B cell (primary cell): ENCODE results near the gene DCD. TPM values are rescaled to one million over a fixed set of nuclear protein-coding genes. Genes with fewer than 3 reads are reported as not detected.

ENCODE experiments used
- ATAC-seq: fragments of 200-7000 bp; cut with Tn5 transposase; one replicate; pipeline ENCODE4 v1.10.0; 2021; ENCODE audit warnings: low read depth, mild to moderate bottlenecking, moderate number of reproducible peaks, moderate library complexity
- CTCF ChIA-PET: fragments of 350-600 bp; sonication (Branson Sonifier 250); formaldehyde crosslinking; loops from one replicate; lab custom pipeline; 2021; ENCODE audit warnings: antibody characterized with exemption, inconsistent platforms; lab: Charles Lee
- POLR2A ChIA-PET: fragments of 350-600 bp; sonication (Branson Sonifier 250); formaldehyde crosslinking; loops from one replicate; lab custom pipeline; 2021; ENCODE audit warnings: antibody characterized with exemption; lab: Charles Lee
- DNase-seq: peaks from one replicate; pipeline ENCODE4 v3.0.0; 2013
- H2AFZ ChIP-seq: 2 replicates; pipeline ENCODE4 v1.6.1; 2012; ENCODE audit warnings: mild to moderate bottlenecking, low read depth, low read length; ENCODE audit not compliant: insufficient read depth, poor library complexity, severe bottlenecking
- H3K27ac ChIP-seq, 2 donors: 1 replicate in 1 of 2; 2 replicates in 1 of 2; pipeline ENCODE4 v1.5.1; 2012 to 2013; ENCODE audit warnings: low read length in 2 of 2, mild to moderate bottlenecking in 2 of 2, moderate library complexity in 1 of 2
- H3K27me3 ChIP-seq, 4 experiments: fragments of 200-600 bp in 1 of 4; sonication (generic) in 1 of 4; replicated peaks in 1 of 4; 1 replicate in 2 of 4; 2 replicates in 2 of 4; pipeline versions ENCODE4 v1.6.1 to v1.7.0; 2013 to 2016; ENCODE audit warnings: low read length in 3 of 4, mild to moderate bottlenecking in 2 of 4, mixed read lengths in 1 of 4, moderate library complexity in 1 of 4; ENCODE audit not compliant: insufficient read depth in 4 of 4, control insufficient read depth in 3 of 4; ENCODE audit errors: control extremely low read depth in 1 of 4
- H3K36me3 ChIP-seq, 2 experiments: replicated peaks in 1 of 2; 1 replicate in 1 of 2; 2 replicates in 1 of 2; pipeline versions ENCODE4 v1.6.1 to v1.7.1; 2013; ENCODE audit warnings: low read length in 1 of 2; ENCODE audit not compliant: insufficient read depth in 2 of 2, control insufficient read depth in 1 of 2; ENCODE audit errors: control extremely low read depth in 1 of 2, extremely low read depth in 1 of 2
- H3K4me1 ChIP-seq, 2 donors: fragments of 200-600 bp in 1 of 2; sonication (generic) in 1 of 2; 1 replicate in 1 of 2; 2 replicates in 1 of 2; pipeline versions ENCODE4 v1.5.1 to v1.6.1; 2013 to 2017; ENCODE audit warnings: low read length in 2 of 2; ENCODE audit not compliant: control insufficient read depth in 2 of 2, insufficient read depth in 2 of 2
- H3K4me2 ChIP-seq: replicated peaks from 2 replicates; pipeline ENCODE3; 2012; ENCODE audit warnings: mild to moderate bottlenecking, low read depth, low read length; ENCODE audit not compliant: poor library complexity, severe bottlenecking
- H3K4me3 ChIP-seq, 5 experiments: fragments of 200-600 bp in 1 of 5; sonication (generic) in 1 of 5; 1 replicate in 3 of 5; 2 replicates in 2 of 5; pipeline versions ENCODE4 v1.5.1 to v1.7.0; 2011 to 2016; ENCODE audit warnings: low read length in 4 of 5, mild to moderate bottlenecking in 4 of 5, low read depth in 2 of 5, control low read depth in 1 of 5, moderate library complexity in 1 of 5; ENCODE audit not compliant: insufficient read depth in 1 of 5; ENCODE audit errors: control extremely low read depth in 1 of 5, extremely low read depth in 1 of 5
- H3K79me2 ChIP-seq: fragments of 200-600 bp; sonication (generic); one replicate; pipeline ENCODE4 v1.6.0; 2016; ENCODE audit warnings: low read length; ENCODE audit not compliant: control insufficient read depth, insufficient read depth
- H3K9ac ChIP-seq: fragments of 200-600 bp; sonication (generic); 2 replicates; pipeline ENCODE4 v1.6.1; 2017; ENCODE audit warnings: mild to moderate bottlenecking, low read length, moderate library complexity
- H3K9me3 ChIP-seq, 3 donors: one replicate each; pipeline versions ENCODE4 v1.6.1 to v1.7.1; 2013; ENCODE audit warnings: low read length in 2 of 3; ENCODE audit not compliant: control insufficient read depth in 2 of 3, insufficient read depth in 1 of 3; ENCODE audit errors: control extremely low read depth in 1 of 3
- H4K20me1 ChIP-seq: 2 replicates; pipeline ENCODE4 v1.6.0; 2012; ENCODE audit warnings: mild to moderate bottlenecking, low read length; ENCODE audit not compliant: insufficient read depth, control insufficient read depth, poor library complexity, severe bottlenecking
- H3K27ac Mint-ChIP-seq: one replicate; pipeline ENCODE4 v1.8.0; 2021; ENCODE audit warnings: mixed read lengths
- H3K27me3 Mint-ChIP-seq: one replicate; pipeline ENCODE4 v1.8.0; 2021; ENCODE audit warnings: mixed read lengths
- H3K4me1 Mint-ChIP-seq: one replicate; pipeline ENCODE4 v1.8.0; 2021; ENCODE audit warnings: mixed read lengths
- H3K4me3 Mint-ChIP-seq: one replicate; pipeline ENCODE4 v1.8.0; 2021; ENCODE audit warnings: mixed read lengths
- H3K9me3 Mint-ChIP-seq: one replicate; pipeline ENCODE4 v1.8.0; 2022; ENCODE audit warnings: mixed read lengths; ENCODE audit not compliant: insufficient read depth
- CTCF ChIP-seq: fragments of 200-600 bp; IDR thresholded peaks from one replicate; pipeline ENCODE4 v1.8.0; 2022; ENCODE audit warnings: antibody characterized with exemption, mild to moderate bottlenecking
- EZH2 ChIP-seq: IDR thresholded peaks from 2 replicates; pipeline ENCODE4 v1.6.1; 2012; ENCODE audit warnings: borderline replicate concordance, low read depth, mild to moderate bottlenecking, moderate library complexity, low read length; ENCODE audit not compliant: insufficient read depth, poor library complexity, severe bottlenecking
- WGBS: methylation state at CpG from one replicate; pipeline ENCODE4 v1.1.5; 2013; ENCODE audit warnings: missing lambda C conversion rate; ENCODE audit not compliant: insufficient coverage; 5-methylcytosine and 5-hydroxymethylcytosine counted together
- intact Hi-C: fragments of 100-400 bp; cut with micrococcal nuclease; formaldehyde crosslinking; loops from one replicate; pipeline ENCODE4 v1.10.0; 2022
- polyA plus RNA-seq: library from polyadenylated mRNA; depleted of rRNA; stranded (reverse); fragments of >200 nt; gene quantifications from 2 replicates; pipeline ENCODE4 v1.2.3, GENCODE V29; 2012
- total RNA-seq, 2 donors: library from RNA; stranded (reverse); fragments of 120-200 nt in 1 of 2; gene quantifications; 1 replicate in 1 of 2; 2 replicates in 1 of 2; pipeline versions ENCODE4 v1.2.3 to v1.2.4, GENCODE V29; 2013 to 2022

DCD gene
- total and polyA plus RNA-seq, 2 donors (not counting 1 experiment from before 2014, with no cell fraction given), result not detected

DNA sequence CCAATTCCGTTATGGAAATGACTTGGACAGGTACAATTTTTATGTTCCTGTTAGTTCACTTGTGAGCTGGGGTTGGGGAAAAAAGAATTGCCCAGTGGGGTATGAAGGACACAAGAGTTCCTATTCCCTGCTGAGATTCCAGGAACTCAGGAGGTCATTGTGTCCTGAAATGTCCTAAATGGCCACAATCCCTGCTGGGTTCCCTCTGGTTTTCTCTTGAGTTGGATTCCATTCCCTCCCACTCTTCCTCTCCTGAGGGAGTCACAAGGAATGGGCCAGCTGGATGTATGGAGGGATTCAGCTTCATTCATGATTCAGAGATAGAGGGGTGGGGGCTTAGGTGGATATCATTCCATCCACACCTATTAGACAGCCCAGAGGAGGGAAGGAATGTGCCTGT, 34.5 kb upstream of the DCD start:
- no CpG with 5 or more reads among the region's 1 CpG for WGBS
- no peaks in the 10 kb centered on the region for H3K4me1 ChIP-seq
- Mint-ChIP-seq H3K4me3 (no peak overlapping the region), H3K4me1 (no peaks in the 10 kb centered on the region), H3K27me3 (peaks cover 59% of the 10 kb centered on the region), H3K27ac (no peak overlapping the region), H3K9me3 (peaks cover 3% of the 10 kb centered on the region)
- peaks cover 0 to 4% (median 0%) of the 10 kb centered on the region in 3 donors for H3K9me3 ChIP-seq
- no peak overlapping the region for H3K4me3 ChIP-seq
- no peak for DNase-seq
- H3K27ac ChIP-seq, result no peak overlapping the region
- H4K20me1 ChIP-seq, result no peaks in the 10 kb centered on the region
- intact Hi-C loops, result no loop called here
- no peak overlapping the region for H3K9ac ChIP-seq
- ChIA-PET CTCF (no interaction called here), POLR2A (no interaction called here)
- TF ChIP-seq EZH2 (no peak), CTCF (no peak)
- no peak overlapping the region for H3K4me2 ChIP-seq
- peaks cover 0 to 35% (median 8%) of the 10 kb centered on the region in 4 experiments for H3K27me3 ChIP-seq
- H3K79me2 ChIP-seq, result no peaks in the 10 kb centered on the region
- no peak overlapping the region for H2AFZ ChIP-seq
- H3K36me3 ChIP-seq, result no peaks in the 10 kb centered on the region
- no peak for ATAC-seq

- ChIA-PET POLR2A (no interaction called here), CTCF (interaction anchor here (0.6 to 1.1 kb wide), 5 partner anchors 10 to 695 kb away, joined by 3 to 6 read pairs (median 4); no protein-coding TSS in a partner anchor)
- Mint-ChIP-seq H3K4me3 (no peak overlapping the region), H3K9me3 (no peaks in the 10 kb centered on the region), H3K4me1 (no peaks in the 10 kb centered on the region), H3K27me3 (peaks cover 60% of the 10 kb centered on the region), H3K27ac (no peak overlapping the region)
- H3K9ac ChIP-seq, result no peak overlapping the region
- intact Hi-C loops, result no loop called here
- DNase-seq (peak; percentile 17), ATAC-seq (no peak)
- 49% methylated on average over 2 of the region's 3 CpGs for WGBS
- no peaks in the 10 kb centered on the region for H3K4me1 ChIP-seq
- H3K9me3 ChIP-seq, result no peaks in the 10 kb centered on the region
- no peak overlapping the region for H2AFZ ChIP-seq
- H3K79me2 ChIP-seq, result no peaks in the 10 kb centered on the region
- TF ChIP-seq EZH2 (no peak), CTCF (peak; percentile 62)
- no peak overlapping the region for H3K4me2 ChIP-seq
- no peak overlapping the region for H3K4me3 ChIP-seq
- no peaks in the 10 kb centered on the region for H4K20me1 ChIP-seq
- H3K36me3 ChIP-seq, result no peaks in the 10 kb centered on the region
- peaks cover 0 to 35% (median 8%) of the 10 kb centered on the region in 4 experiments for H3K27me3 ChIP-seq
- no peak overlapping the region for H3K27ac ChIP-seq
Observed at GRCh38 chr12:54680374-54680773, 32.2 kb upstream of the DCD start.
